RWPE1 (cell line): ENCODE measurements around the gene GRIPAP1.
A peak's percentile ranks its signal among the peaks of the same experiment; 100 is the strongest.

ENCODE experiments used
- CTCF ChIA-PET: fragments of 350-600 bp; sonication (Branson Sonifier 250); formaldehyde crosslinking; extraction: SDS; loops from one replicate; lab custom pipeline; 2021; lab: Yijun Ruan, JAX
- POLR2A ChIA-PET: fragments of 400-600 bp; formaldehyde crosslinking; extraction: SDS; loops from one replicate; lab custom pipeline; 2020; ENCODE audit warnings: antibody characterized with exemption; ENCODE audit not compliant: low non-redundant PET; lab: Yijun Ruan, JAX
- DNase-seq: peaks from one replicate; pipeline ENCODE4 v3.0.0; 2012; ENCODE audit warnings: low spot score
- H3K27ac ChIP-seq: fragments of 450-650 bp; 2 replicates; pipeline ENCODE4 v1.5.1; 2017
- CTCF ChIP-seq: fragments of 450-650 bp; conservative IDR thresholded peaks from 2 replicates; pipeline ENCODE4 v1.5.1; 2017; ENCODE audit warnings: low read depth, mild to moderate bottlenecking

Gene GRIPAP1

GRCh38 chrX:48957477-48957826, 44.6 kb downstream of the GRIPAP1 start, which contains the start of gene OTUD5:
Gene OTUD5 (minus strand): TSS chrX:48957607. CDS start chrX:48957570, 37 bp downstream.
- H3K27ac ChIP-seq, result peak within 1 kb of the TSS; percentile 93
- ChIA-PET CTCF (no interaction called here), POLR2A (interaction anchor here (0.5 kb wide), 1 partner anchor 278 kb away, joined by 3 read pairs; no protein-coding TSS in a partner anchor)
- TF ChIP-seq CTCF, result no peak
- peak; percentile 34 for DNase-seq

GRCh38 chrX:48956728-48957414, 45.2 kb downstream of the GRIPAP1 start:
- ChIA-PET POLR2A (no interaction called here), CTCF (no interaction called here)
- no peak for TF ChIP-seq CTCF
- DNase-seq, result no peak
- peak overlapping the region; percentile 93 for H3K27ac ChIP-seq

- DNase-seq, result no peak
- H3K27ac ChIP-seq, result no peak overlapping the region
- no peak for TF ChIP-seq CTCF
- ChIA-PET CTCF (interaction anchor here (0.6 kb wide), 1 partner anchor 355 kb away, joined by 3 read pairs; no protein-coding TSS in a partner anchor), POLR2A (no interaction called here)
These were observed 53.5 kb downstream of the GRIPAP1 start for GRCh38 chrX:48948589-48948988.

GRCh38 chrX:48945517-48946348, 56.3 kb downstream of the GRIPAP1 start:
- TF ChIP-seq CTCF, result peak; percentile 75
- peak; percentile 26 for DNase-seq
- CTCF ChIA-PET, result interaction anchor here (0.9 to 1.0 kb wide), 2 partner anchors 9 to 1578 kb away, joined by 3 read pairs; no protein-coding TSS in a partner anchor
- POLR2A ChIA-PET, result no interaction called here
- no peak overlapping the region for H3K27ac ChIP-seq

- POLR2A ChIA-PET, result no interaction called here
- no peak overlapping the region for H3K27ac ChIP-seq
- no peak for TF ChIP-seq CTCF
- no peak for DNase-seq
- CTCF ChIA-PET, result no interaction called here
These were observed 59.2 kb downstream of the GRIPAP1 start for GRCh38 chrX:48942895-48943294.

GRCh38 chrX:48940404-48940955, 61.6 kb downstream of the GRIPAP1 start:
- DNase-seq, result no peak
- ChIA-PET CTCF (no interaction called here), POLR2A (no interaction called here)
- H3K27ac ChIP-seq, result no peak overlapping the region
- no peak for TF ChIP-seq CTCF
